LHCN-M2 (cell line): ENCODE data around the gene SIAH3. TPM values are rescaled to one million over a fixed set of nuclear protein-coding genes. Genes with fewer than 3 reads are reported as not detected.
A peak's percentile ranks its signal among the peaks of the same experiment; 100 is the strongest.

Source experiments
- DNase-seq: peaks from one replicate; pipeline ENCODE4 v3.0.0-alpha.2; 2012; ENCODE audit warnings: low read depth
- total RNA-seq: library from RNA; depleted of rRNA; stranded (reverse); fragments of >200 nt; gene quantifications from 2 replicates; pipeline ENCODE4 v1.2.3, GENCODE V29; 2014

Gene SIAH3
- total RNA-seq, 1 experiment from 2014 or later, result not detected

DNA sequence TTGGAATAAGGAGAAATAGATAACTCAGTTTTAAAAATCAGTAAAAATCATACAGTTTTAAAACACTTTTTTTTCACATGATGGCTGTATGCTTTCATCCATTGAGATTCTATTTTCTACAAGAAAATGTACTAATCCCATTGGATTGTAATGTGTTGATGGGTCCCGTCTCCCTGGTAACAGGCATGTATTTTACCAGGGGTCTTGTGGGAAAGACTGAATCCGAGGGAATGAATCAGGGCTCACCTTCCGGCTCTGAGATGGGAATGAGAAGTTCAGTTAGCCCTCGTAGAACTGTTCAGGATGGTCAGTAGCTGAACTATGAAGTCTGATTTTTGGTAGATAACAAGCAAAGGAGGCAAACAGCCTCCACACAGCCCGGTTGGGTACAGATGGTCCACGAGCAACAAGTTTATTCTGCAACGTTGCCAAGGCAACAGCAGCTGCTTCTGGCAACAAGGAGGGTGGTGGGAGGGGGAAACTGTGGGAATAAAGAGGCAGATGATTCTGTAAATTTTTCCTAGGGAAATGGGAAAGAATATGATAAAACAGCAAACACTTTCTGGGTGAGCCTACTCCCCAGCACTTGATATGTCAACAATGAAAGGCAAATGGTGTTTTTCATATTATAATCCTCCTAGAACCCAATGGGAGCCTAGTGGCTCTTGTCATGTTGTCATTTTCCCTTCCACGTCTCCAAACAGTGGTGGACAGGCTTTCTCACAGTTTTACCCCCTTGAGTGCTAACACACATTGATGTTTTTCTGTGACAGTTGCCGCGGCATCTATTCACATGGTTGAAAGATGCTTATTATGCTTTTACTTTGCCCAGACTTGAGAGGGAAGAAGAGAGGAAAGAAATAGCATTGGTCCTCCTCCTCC lies 12.4 kb upstream of the SIAH3 start:
- DNase-seq, result no peak

DNA sequence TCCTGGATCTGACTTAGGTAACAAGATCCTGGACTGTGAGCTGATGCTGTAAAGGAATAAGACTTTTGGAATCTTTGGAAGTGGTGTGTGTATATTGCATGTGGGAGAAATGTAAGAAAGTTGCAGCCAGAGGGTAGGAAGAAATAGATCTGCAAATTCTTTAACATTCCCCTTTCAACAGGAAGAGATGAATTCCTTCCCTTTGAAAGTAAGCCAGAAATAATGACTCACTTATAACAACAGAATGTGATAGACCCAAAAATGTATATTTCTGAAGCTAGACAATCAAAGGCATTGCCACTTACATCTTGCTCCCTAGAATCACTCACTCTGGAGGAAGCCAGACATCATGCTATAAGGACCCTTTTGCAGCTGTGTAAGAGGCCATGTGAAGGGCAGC lies 9.8 kb upstream of the SIAH3 start:
- no peak for DNase-seq

DNA sequence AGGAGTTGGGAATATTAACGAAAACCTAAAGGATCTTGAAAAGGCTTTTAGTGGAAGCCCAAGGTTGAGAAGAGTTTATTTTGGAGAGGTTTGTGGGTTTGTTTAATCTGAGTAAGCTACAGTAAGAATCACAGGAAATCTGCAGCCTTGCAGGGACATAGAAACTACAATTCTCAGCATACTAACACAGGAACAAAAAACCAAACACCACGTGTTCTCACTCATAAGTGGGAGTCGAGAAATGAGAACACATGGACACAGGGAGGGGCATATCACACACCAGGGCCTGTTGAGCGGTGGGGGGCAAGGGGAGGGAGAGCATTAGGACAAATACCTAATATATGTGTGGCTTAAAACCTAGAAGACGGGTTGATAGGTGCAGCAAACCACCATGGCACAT lies 8.7 kb upstream of the SIAH3 start:
- DNase-seq, result no peak

DNA sequence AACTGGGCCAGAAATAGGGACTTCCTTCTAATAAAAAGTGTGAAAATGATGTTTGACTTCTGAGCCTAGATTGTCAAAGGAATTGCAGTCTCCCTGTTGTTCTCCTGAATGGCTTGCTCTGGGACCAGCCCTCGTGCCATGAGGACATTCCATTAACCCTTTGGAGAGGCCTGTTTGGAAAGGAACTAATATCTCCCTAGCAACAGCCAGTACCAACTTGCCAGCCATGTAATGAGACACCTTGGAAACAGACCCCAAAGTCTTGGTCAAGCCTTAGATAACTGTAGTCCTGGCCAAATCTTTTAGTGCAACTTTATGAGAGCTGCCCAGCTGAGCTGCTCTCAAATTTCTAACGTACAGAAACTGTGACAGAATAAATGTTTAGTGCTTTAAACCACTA lies 8.2 kb upstream of the SIAH3 start:
- no peak for DNase-seq

DNA sequence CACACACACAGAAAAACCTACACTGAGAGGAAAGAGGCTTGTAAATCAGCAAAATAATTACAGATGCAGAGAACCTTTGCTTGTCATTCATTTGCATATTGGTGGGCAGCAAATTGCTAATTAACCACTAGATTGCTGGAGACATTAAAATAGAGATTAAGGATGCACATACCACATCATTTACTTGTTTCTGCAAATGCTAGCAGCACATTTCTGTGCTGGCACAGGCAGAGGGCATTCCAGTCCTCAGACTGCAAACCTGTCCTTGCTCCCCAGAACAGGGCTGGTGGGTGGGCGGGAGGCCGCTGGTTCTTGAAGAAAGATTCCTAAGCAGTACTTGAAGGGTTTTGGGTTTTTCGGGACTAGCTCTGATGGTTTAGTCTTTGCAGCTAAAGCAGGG lies 941 bp upstream of the SIAH3 start:
- DNase-seq, result no peak

DNA sequence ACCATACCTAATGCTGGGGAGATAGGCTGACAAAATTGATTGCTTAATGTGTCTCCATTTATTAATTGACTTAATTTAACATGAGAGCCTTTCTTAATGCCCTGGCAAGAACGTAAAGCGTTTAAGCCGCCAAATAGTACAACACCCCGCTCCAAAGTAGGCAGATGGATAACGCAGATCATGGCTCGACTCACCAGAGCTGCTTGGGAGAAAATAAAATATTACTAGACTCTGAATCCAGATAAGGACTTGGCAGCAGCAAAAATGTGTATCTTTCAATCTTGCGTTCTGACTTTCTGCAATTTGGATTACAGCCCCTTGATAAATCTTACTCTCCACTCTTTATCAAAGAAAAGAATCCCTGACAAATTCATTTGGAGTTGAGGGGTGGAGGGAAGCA lies 403 bp upstream of the SIAH3 start:
- no peak for DNase-seq

DNA sequence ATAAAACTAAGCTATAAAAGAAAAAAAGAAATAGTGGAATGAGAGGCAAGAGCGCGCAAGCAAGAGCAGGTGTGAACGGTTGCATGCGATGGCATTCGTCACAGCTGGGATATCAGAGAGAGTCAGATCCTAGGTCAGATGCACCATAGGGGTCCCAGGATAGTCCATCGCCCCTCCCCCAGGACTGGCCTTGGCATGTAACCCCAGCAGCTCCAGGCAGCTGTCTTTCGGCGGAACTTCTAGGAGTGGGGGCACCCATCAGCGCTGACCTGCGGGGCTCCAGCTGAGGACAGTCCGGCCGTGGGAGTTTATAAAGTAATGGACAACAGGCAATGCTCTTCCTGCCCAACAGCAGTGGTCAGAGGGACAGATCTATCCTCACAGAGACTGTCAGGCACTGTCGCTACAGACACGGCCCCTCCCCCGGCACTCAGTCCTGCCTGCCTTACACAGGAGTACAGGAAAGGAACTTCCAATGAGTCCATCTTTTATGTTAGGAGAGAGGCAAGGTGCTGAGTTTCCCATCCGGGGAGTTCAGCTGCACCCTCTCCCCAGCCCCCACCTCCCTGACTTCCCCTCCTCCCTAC lies 1.4 kb downstream of the SIAH3 start:
- no peak for DNase-seq

DNA sequence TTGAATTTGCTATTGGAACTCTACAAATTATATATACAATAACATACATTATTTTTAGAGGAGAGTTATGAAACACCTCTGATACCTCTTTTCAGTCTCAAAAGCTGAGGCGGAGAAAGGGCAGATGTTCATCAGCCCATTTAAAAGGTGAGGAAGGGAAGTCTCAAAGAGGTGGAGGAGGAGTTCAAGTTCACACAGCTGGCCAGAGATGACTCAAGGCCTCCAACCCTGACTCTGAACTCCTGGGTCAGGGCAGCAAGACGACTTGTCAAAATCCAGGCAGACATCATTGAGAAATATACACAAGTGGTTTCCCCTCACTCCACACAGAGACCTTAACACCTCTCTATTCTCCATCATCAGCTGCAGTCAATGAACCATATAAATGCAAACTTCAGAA lies 2.1 kb downstream of the SIAH3 start:
- no peak for DNase-seq

DNA sequence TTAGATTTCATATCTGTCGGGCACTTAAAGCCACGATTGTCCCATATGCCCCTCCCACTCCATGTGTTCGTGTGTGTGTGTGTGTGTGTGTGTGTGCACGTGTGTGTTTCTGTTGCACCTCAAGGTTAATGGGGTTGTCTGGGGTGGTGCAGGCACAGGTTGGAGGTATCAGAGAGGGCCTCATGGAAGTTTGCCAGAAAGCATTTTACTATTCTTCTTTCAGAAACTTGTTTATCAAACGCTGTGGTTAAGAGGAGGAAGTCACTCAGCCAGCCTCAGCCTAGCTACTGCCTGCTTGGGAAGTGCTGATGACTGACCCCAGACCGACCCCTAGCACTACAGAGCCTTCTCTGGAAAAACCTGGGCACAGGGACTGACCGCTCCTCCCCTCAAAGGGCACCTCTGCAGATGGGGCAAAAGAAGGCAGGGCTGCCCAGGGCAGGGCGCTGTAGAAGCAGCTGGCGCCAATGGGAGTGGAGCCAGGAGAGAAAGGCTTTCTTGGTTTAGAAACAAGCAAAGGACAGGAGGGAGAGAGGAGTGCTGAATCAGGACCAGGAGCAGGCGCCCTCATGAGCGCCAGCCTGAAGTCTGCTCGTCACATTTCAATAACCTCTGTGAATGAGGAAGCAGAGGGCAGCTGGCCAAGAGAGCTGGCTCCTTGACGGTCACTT lies 3.9 kb downstream of the SIAH3 start:
- DNase-seq, result no peak

DNA sequence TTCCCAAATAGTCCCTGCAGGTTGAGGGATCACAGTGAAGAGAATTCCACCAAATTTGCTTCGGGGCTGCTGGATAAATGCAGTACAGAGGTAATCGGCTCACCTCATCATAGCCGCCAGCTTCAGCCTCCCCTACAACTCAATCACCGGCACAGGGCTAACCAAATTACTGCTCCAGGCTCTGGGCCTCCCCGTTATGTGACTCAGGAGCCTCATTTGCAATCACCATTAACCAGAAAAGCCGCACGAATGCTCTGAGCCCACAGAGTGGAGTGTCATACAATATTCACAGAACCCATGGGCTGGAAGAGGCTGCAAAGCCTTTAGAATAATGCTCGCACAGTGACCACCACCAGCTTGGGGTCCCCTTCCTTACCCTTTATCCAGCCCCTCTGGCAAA lies 4.9 kb downstream of the SIAH3 start:
- no peak for DNase-seq

DNA sequence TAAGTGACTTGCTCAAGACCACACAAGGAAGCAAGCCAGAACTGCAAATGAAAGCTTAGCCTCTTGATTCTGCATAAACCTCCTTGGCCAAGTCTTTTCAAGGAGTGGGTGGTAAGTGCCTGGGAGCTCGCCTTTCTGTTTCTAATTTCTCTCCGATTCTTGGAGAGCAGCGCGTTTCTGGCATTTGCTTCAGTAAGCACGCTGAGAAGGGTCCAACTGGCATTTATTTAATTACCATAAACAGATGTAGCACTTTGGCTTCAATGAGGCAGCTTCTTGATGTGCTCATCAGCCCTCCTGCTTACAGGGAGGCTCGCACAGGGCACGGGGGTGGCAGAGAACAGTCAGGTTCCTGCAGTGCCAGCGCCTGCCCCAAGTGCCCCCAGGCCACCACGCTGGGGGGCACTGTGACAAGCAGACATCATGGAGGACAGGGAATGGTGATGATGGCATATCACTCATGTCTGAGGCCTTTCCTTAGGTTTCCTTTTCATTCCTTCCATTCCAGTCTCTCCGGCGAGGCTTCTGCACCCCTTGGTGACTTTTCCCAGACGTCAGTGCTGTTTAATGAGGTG lies 13.3 kb downstream of the SIAH3 start:
- no peak for DNase-seq

DNA sequence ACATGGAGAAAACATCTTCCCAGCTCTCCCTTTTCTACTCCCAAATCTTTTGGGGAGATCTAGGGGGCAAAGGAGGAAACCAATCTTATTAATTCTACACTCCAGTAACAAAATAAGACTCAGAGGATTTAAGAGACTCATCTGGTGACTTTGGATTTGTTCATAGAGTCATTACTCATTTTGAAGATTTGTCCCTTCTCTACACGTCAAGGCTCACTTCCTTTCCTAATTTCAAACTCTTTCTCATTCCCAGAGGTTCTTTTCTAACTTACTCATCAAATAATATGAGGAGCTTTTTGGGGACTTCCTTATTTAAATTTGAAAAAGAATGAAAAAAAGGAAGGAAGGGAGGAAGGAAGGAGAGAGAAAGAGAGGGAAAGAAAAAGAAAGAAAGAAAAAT lies 14.4 kb downstream of the SIAH3 start:
- no peak for DNase-seq

DNA sequence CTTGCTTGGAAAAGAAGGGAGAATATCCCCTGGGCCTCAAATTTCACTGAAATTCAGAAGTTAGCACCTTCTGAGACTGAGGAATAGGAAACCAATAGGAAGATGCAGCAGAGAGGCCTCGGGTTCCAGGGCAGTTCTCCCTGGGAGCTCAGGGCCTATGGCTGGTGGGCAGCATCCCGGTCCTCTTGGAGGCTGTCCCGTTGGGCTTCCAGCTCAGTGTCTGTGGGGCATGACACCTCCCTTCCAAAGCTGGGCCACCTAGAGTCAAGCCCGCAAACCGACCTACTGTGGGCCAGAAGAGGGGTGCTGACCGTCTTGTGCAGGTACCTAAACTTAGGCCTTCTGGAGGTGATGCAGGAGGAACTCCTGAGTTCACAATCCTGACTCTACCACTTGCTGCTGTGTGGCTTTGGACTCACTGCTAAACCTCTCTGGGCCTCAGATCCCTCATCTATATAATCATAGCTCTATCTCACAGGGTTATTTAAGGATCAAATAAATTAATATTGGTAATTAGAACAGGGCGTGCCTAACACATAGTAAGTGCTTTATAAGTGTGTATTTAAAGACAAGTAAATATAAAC lies 17.1 kb downstream of the SIAH3 start:
- no peak for DNase-seq

DNA sequence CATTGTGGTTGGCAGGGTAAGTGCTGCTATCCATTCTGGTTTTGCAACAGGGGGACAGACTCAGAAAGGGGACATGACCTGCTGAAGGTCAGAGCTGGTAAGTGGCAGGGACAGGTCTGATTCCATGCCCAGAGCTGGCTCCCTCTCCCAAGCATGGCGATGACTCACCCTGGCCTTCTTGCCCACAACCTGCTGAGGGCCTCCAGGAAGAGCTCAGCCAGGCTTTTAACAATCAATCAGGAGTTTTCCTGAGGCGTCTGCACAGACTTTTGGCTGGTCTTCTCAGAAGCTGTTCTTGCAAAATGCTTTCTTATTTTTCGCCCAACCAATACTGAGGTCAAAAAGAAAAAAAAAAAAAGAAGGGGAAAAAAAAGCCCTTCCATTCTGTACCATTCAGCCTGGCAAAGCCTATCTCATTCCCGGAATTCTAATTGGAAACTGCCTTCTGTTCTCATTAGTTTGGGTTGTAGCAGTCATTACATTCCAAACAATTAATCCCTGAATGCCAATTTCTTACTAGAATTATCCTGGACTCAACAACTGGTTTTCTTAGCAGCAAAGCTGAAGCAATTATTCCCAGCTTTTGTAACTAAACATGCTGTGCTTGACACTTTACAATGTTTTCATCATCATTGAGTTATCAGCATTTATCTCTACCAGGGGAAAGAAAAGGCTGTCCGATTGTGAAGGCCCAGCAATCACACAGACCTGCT lies 17.7 kb downstream of the SIAH3 start:
- peak; percentile 41 for DNase-seq

DNA sequence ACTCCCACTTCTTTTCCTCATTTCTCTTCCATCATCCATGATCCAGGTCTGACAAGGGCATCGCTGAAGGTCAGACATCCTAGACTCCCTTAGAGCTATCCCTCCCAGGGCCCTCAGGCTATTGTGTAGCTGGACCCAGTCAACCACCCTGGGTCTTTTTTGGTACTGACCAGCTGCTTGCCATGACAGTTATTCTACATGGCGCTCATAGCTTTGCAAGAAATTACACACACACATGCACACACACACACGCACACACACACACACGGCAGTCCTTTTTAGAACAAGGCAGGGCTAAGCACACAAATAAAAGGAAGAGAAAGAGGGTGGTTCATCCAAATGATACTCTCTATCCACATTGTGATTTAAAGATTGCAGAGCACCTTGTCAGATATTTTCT lies 18.3 kb downstream of the SIAH3 start:
- DNase-seq, result no peak

DNA sequence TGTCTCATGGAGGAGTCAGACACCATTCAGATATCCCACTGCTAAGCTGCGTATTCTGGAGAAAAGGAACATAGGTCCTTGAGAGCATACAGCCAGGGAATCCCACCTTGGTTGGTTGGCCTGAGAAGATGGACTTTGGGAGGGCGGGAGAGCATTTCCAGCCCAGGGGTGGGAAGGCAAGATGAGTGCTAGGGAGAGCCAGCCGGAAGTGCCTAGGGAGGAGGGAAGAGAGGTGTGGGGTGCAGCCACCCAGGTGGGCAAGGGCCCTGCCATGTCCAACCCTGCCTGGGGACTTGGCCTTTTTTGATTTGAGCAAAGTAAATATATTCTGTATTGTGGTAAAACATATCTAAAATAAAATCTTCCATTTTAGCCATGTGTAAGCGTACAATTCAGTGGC lies 19.7 kb downstream of the SIAH3 start:
- DNase-seq, result no peak

DNA sequence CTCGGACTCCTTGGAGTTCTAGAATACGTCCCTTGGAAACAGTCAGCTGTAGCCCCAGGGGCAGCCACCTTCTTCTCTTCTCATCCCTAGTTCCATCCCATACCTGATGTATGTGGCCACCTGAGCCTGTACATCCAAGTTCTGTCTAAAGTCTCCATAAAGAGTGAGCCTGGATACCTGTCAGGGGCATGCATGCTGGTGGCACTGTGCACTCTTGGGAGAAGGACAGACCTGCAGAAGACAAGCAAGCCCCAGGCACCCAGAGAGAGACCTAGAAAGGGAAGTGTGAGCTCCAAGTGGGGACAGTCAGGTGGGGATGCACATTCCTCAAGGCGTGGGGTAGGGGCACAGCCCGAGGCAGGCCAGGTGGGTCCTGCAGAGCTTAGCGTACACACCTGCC lies 21.4 kb downstream of the SIAH3 start:
- DNase-seq, result no peak

DNA sequence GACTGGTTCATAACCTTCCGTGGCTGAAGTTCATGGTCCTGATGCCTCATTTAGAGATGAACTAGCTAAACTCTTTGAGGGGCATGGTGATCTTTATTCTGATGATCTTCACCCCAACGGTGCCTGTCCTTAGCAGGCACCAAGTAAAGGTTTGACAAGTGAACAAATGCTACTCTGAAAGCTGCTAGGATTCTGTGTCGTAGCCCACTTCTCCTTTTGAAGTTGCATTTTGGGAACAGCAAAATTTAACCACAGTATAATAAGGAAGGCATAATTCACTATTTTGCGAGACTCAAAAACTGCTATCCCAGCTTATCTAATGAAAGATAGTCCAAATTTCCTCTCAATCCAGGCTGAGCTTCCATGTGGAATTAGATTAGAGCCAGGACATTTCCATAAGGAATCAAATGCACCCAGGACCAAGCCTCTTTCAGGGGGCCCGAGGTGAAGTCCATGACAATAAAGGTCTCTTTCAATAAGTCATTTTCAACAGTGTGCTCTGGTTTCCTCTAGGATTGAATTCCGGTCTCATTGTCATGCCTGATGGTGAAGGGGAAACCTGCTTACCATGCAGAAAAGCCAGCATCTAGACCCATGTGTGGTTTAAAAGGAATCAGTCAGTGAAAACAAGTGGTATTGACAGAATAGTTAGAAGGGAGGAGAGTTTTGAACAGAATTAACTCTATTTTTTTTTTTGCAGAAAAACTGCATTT lies 23.1 kb downstream of the SIAH3 start:
- DNase-seq, result no peak

DNA sequence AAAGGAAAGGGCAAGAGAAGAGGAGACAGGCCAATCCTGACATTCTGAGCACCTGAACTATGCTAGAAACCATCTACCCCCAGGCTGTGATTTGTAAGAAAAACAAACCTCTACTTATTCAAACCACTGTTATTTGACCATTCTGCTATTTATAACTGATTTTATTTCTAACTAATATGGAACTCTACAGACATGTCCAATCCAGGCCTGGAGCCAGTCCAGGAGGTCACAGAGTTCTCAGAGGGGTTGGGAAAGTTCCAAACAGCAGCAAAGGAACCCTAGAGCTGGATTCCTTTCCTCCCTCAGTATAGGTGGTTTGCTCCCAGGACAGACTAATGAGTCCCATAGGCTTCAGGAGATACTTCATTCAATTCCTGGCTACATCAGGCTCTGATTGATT lies 24.2 kb downstream of the SIAH3 start:
- no peak for DNase-seq

DNA sequence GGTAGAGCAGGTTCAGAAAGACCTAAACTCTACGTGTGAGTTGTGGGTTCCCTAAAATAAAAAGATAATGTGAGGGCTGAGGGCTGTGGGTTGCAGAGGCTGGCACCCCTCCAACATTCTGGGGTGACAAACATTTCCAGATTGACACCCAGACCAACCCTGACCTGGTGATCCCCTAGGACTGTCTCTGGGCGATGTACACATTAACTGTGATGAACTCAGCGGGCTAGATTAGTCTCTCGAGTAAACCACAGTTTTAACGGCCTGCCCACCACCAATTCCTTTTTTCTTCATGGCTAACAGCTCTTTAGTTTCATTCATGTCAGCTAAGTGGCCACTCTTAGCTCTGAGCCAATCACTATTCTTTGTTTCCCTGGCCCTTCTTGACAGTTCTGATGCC lies 24.8 kb downstream of the SIAH3 start:
- DNase-seq, result no peak

DNA sequence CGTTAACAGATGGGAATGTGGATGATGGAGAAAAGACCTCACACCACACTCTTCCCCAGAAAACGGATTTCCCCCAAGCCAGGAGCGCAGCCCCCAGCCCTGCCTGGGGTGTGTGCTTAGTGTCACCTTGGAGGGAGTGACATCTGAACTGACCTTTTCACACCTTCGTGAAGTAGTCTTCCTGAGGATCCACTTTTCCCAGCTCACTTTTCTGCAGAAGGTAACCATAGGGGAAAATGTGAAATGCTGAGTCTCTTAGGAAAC lies 26.2 kb downstream of the SIAH3 start:
- DNase-seq, result no peak
